Endothelial cell of umbilical vein (primary cell): ENCODE results near the gene DACT3. TPM values are rescaled to one million over a fixed set of nuclear protein-coding genes. Genes with fewer than 3 reads are reported as not detected.

Experiments used
- BruUV-seq: library from RNA; stranded (reverse); fragments of 400-500 nt; replicated peaks from 2 replicates; lab custom pipeline; 2021; lab: Mats Ljungman, UMichigan
- CTCF ChIA-PET: fragments of 300-600, 350-600 bp; sonication (Branson Sonifier 250); formaldehyde crosslinking; loops from one replicate; lab custom pipeline; 2021; ENCODE audit warnings: antibody characterized with exemption, inconsistent platforms; lab: Charles Lee
- POLR2A ChIA-PET: fragments of 300-600, 350-600 bp; sonication (Branson Sonifier 250); formaldehyde crosslinking; loops from one replicate; lab custom pipeline; 2021; ENCODE audit warnings: antibody characterized with exemption, inconsistent platforms; lab: Charles Lee
- DNase-seq: peaks from one replicate; pipeline ENCODE4 v3.0.0-alpha.2; 2011; ENCODE audit warnings: low read depth, low spot score
- FAIRE-seq: peaks from 2 replicates; lab custom pipeline; 2011; peaks lifted over from hg19 to GRCh38; lab: Jason Lieb, UNC
- H2AFZ ChIP-seq: 2 replicates; pipeline ENCODE4 v1.6.0; 2012; ENCODE audit warnings: low read depth, low read length, control low read depth, inconsistent platforms
- H3K27ac ChIP-seq: 2 replicates; pipeline ENCODE4 v1.5.1; 2011; ENCODE audit warnings: low read depth, mild to moderate bottlenecking, control low read depth, low read length, moderate library complexity; ENCODE audit not compliant: insufficient read depth
- H3K27me3 ChIP-seq, 2 experiments: 2 replicates each; pipeline versions ENCODE4 v1.6.0 to v1.6.1; 2011; ENCODE audit warnings: low read length in 2 of 2, mixed read lengths in 1 of 2; ENCODE audit not compliant: control insufficient read depth in 2 of 2, insufficient read depth in 2 of 2
- H3K36me3 ChIP-seq, 2 experiments: 2 replicates in 1 of 2; 3 replicates in 1 of 2; pipeline ENCODE4 v1.5.1; 2011; ENCODE audit warnings: low read length in 2 of 2, mild to moderate bottlenecking in 1 of 2, moderate library complexity in 1 of 2; ENCODE audit not compliant: control insufficient read depth in 2 of 2, insufficient read depth in 2 of 2; ENCODE audit errors: extremely low read depth in 1 of 2
- H3K4me1 ChIP-seq: 3 replicates; pipeline ENCODE4 v1.5.1; 2011; ENCODE audit warnings: mild to moderate bottlenecking, low read length; ENCODE audit not compliant: control insufficient read depth, insufficient read depth; ENCODE audit errors: extremely low read depth
- H3K4me2 ChIP-seq: 2 replicates; pipeline ENCODE4 v1.6.1; 2011; ENCODE audit warnings: low read length, control low read depth, mixed read lengths; ENCODE audit not compliant: insufficient read depth
- H3K4me3 ChIP-seq, 3 experiments: fragments of 200-600 bp in 1 of 3; sonication (generic), shearing (Covaris generic) in 1 of 3; replicated peaks in 1 of 3; 2 replicates each; pipeline ENCODE4 v1.5.1; 2011 to 2016; ENCODE audit warnings: control low read depth in 3 of 3, low read length in 3 of 3, mild to moderate bottlenecking in 2 of 3, inconsistent platforms in 1 of 3, low read depth in 1 of 3, moderate library complexity in 1 of 3; ENCODE audit not compliant: insufficient read depth in 1 of 3
- H3K79me2 ChIP-seq: 2 replicates; pipeline ENCODE4 v1.6.0; 2012; ENCODE audit warnings: low read length, inconsistent platforms; ENCODE audit not compliant: control insufficient read depth, insufficient read depth
- H3K9ac ChIP-seq: replicated peaks from 2 replicates; pipeline ENCODE3; 2011; ENCODE audit warnings: low read length, control low read depth; ENCODE audit not compliant: insufficient read depth; ENCODE audit errors: extremely low read depth
- H3K9me1 ChIP-seq: replicated peaks from 3 replicates; pipeline ENCODE4 v1.6.0; 2011; ENCODE audit warnings: mild to moderate bottlenecking, low read length; ENCODE audit not compliant: control insufficient read depth, insufficient read depth; ENCODE audit errors: extremely low read depth
- H3K9me3 ChIP-seq: replicated peaks from 2 replicates; pipeline ENCODE4 v1.5.1; 2012; ENCODE audit warnings: low read length, inconsistent platforms; ENCODE audit not compliant: control insufficient read depth, insufficient read depth
- H4K20me1 ChIP-seq: replicated peaks from 2 replicates; pipeline ENCODE3; 2011; ENCODE audit warnings: mild to moderate bottlenecking, low read length; ENCODE audit not compliant: control insufficient read depth, insufficient read depth; ENCODE audit errors: extremely low read depth
- EZH2 ChIP-seq: IDR thresholded peaks from 2 replicates; pipeline ENCODE4 v1.6.1; 2012; ENCODE audit warnings: borderline replicate concordance, low read depth, mild to moderate bottlenecking, moderate library complexity, low read length, inconsistent platforms; ENCODE audit not compliant: severe bottlenecking
- FOS ChIP-seq: IDR thresholded peaks from 2 replicates; pipeline ENCODE4 v1.6.1; 2011; ENCODE audit warnings: mild to moderate bottlenecking, low read length, moderate library complexity, borderline replicate concordance; ENCODE audit not compliant: insufficient read depth
- GATA2 ChIP-seq: IDR thresholded peaks from 2 replicates; pipeline ENCODE4 v1.7.0; 2011; ENCODE audit warnings: low read depth, mild to moderate bottlenecking, moderate library complexity, mixed read lengths, low read length; ENCODE audit not compliant: insufficient read length, insufficient read depth
- JUN ChIP-seq: IDR thresholded peaks from 2 replicates; pipeline ENCODE4 v1.6.1; 2011; ENCODE audit warnings: borderline replicate concordance, low read depth; ENCODE audit not compliant: insufficient read length, insufficient read depth
- MAX ChIP-seq: IDR thresholded peaks from 2 replicates; pipeline ENCODE4 v1.6.1; 2011; ENCODE audit not compliant: insufficient read depth, insufficient read length
- MYC ChIP-seq: IDR thresholded peaks from one replicate; pipeline ENCODE4 v1.6.1; 2011; ENCODE audit warnings: mild to moderate bottlenecking, low read depth, low read length
- POLR2A ChIP-seq: IDR thresholded peaks from 2 replicates; pipeline ENCODE4 v1.6.1; 2012; ENCODE audit warnings: low read depth, mild to moderate bottlenecking, control low read depth, low read length
- POLR2AphosphoS5 ChIP-seq: IDR thresholded peaks from 2 replicates; pipeline ENCODE4 v1.6.1; 2012; ENCODE audit warnings: low read depth, mild to moderate bottlenecking, control low read depth, low read length, moderate library complexity; ENCODE audit not compliant: insufficient read depth
- dilution Hi-C: fragments of 300-500 bp; cut with MboI; formaldehyde crosslinking; loops from one replicate; pipeline ENCODE4 v1.15.0; 2019; ENCODE audit warnings: low sequenced_read_pairs; ENCODE audit not compliant: extremely low pct_ligation_motif_present
- intact Hi-C: fragments of 100-400 bp; cut with micrococcal nuclease; formaldehyde crosslinking; loops from one replicate; pipeline ENCODE4 v1.10.0; 2022
- polyA plus RNA-seq, 4 experiments: library from polyadenylated mRNA; depleted of rRNA in 3 of 4; stranded (reverse) in 3 of 4; unstranded in 1 of 4; fragments of >200 nt; gene quantifications; 2 replicates each; pipeline versions ENCODE4 v1.2.1 to v1.2.3, GENCODE V29; 2011 to 2012; ENCODE audit warnings: missing spikeins in 1 of 4
- total RNA-seq: library from RNA; stranded (reverse); gene quantifications from 2 replicates; pipeline ENCODE4 v1.2.3, GENCODE V29; 2021
- TF ChIP-seq, protein P1 (sequence below), 2 donors: IDR thresholded peaks; 1 replicate in 1 of 2; 2 replicates in 1 of 2; pipeline ENCODE4 v1.5.1; 2011; ENCODE audit warnings: low read length in 2 of 2, mild to moderate bottlenecking in 2 of 2, moderate library complexity in 2 of 2, control low read depth in 1 of 2, inconsistent platforms in 1 of 2, low read depth in 1 of 2; ENCODE audit not compliant: insufficient read depth in 1 of 2; ENCODE audit errors: extremely low read depth in 1 of 2

The DACT3 gene
- total and polyA plus RNA-seq, 2 donors (not counting 3 experiments of a cell fraction or from before 2014, with no cell fraction given), result 0.22 to 0.76 TPM

DNA sequence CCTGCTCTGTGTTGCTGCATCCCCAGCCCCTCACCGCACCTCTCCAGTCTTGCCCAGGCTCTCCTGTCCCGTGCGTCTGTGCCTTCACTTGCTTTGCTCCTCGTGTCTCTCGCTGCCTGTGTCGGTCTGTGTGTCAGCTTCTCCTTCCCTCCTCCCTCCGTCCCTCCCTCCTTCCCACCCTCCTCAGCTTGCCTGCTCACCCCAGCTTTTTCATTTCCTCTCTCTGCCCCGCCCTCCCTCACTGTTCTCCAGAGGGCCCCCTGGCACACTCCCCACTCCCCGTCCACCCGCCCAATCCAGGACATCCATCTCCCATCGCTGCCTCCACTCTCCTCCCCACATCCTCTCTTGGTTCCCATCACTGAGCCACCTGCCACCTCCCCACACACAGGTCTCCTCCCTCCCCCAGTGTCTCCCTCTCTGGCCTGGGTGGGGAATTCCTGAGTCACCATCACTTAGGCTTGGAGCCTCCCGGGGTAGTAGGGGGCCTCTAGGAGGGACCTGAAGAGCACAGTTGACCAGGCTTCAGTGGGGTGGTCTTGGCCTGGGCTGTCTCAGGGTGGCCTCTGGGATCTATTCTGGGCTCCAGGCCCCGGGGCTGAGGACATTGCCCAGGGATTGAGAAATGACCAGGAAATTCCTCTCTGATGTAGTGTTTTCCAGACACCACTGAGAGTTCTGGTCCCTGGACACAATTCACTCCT, 35.9 kb downstream of the DACT3 start, which contains the start of gene PTGIR:
Gene PTGIR (minus strand): TSS at position 132 of the 704 bp plus-strand sequence. CDS start 864 bp downstream, outside the sequence.
- no TSS peak for BruUV-seq
- peak; percentile 42 for DNase-seq
- intact Hi-C loops, result no loop called here

More for the DNA sequence above, 35.9 kb downstream of the DACT3 start, which contains the start of gene PTGIR:
- no peaks in the 10 kb centered on the region for H3K36me3 ChIP-seq
- ChIA-PET CTCF (interaction anchor here (0.6 to 2.3 kb wide), 6 partner anchors 11 to 366 kb away, joined by 3 to 15 read pairs (median 4); no protein-coding TSS in a partner anchor), POLR2A (interaction anchor here (1.5 kb wide), 1 partner anchor 36 kb away, joined by 8 read pairs; the partner anchor contains the start of gene DACT3)
- no peak within 1 kb of the TSS for H3K27ac ChIP-seq
- TF ChIP-seq POLR2AphosphoS5 (no peak), POLR2A (no peak), JUN (no peak), MYC (no peak), GATA2 (no peak), FOS (no peak), MAX (no peak), EZH2 (no peak)
- TF ChIP-seq, protein P1, sequence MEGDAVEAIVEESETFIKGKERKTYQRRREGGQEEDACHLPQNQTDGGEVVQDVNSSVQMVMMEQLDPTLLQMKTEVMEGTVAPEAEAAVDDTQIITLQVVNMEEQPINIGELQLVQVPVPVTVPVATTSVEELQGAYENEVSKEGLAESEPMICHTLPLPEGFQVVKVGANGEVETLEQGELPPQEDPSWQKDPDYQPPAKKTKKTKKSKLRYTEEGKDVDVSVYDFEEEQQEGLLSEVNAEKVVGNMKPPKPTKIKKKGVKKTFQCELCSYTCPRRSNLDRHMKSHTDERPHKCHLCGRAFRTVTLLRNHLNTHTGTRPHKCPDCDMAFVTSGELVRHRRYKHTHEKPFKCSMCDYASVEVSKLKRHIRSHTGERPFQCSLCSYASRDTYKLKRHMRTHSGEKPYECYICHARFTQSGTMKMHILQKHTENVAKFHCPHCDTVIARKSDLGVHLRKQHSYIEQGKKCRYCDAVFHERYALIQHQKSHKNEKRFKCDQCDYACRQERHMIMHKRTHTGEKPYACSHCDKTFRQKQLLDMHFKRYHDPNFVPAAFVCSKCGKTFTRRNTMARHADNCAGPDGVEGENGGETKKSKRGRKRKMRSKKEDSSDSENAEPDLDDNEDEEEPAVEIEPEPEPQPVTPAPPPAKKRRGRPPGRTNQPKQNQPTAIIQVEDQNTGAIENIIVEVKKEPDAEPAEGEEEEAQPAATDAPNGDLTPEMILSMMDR (IDR thresholded peaks at IDR 0.05; ENCODE audit: extremely low read depth in 1 of 2, insufficient read depth in 1 of 2, low read depth in 1 of 2, low read length in 2 of 2), result no peak
- no peaks in the 10 kb centered on the region for H3K27me3 ChIP-seq
- H3K9me3 ChIP-seq, result no peaks in the 10 kb centered on the region
- peak within 1 kb of the TSS; percentile 89 for H2AFZ ChIP-seq
- no peak within 1 kb of the TSS for H3K4me2 ChIP-seq
- dilution Hi-C loops, result no loop called here
- H3K4me1 ChIP-seq, result peaks cover 12% of the 10 kb centered on the region
- no peak for FAIRE-seq
- H3K4me3 ChIP-seq, result no peak within 1 kb of the TSS
- no peaks in the 10 kb centered on the region for H3K79me2 ChIP-seq
- no peaks in the 10 kb centered on the region for H4K20me1 ChIP-seq
- no peak within 1 kb of the TSS for H3K9ac ChIP-seq
- no peaks in the 10 kb centered on the region for H3K9me1 ChIP-seq
